GM23338 (cell line): ENCODE measurements around the gene EEPD1. TPM values are rescaled to one million over a fixed set of nuclear protein-coding genes. Genes with fewer than 3 reads are reported as not detected.

Experiments used
- ATAC-seq: fragments of 200-7000 bp; cut with Tn5 transposase; 3 replicates; pipeline ENCODE4 v1.9.1; 2020
- DNase-seq: peaks from one replicate; pipeline ENCODE4 v3.0.0-alpha.2; 2015; ENCODE audit warnings: low spot score
- H2AFZ ChIP-seq: fragments of 200-600 bp; sonication (generic); 2 replicates; pipeline ENCODE4 v1.8.0; 2016; ENCODE audit warnings: antibody characterized with exemption, mild to moderate bottlenecking, moderate library complexity
- H3F3A ChIP-seq: fragments of 200-600 bp; sonication (generic); replicated peaks from 2 replicates; pipeline ENCODE4 v1.8.0; 2017; ENCODE audit warnings: antibody characterized with exemption, mixed run types, low read depth
- H3K27ac ChIP-seq: fragments of 200-600 bp; sonication (generic); 2 replicates; pipeline ENCODE4 v1.6.1; 2016; ENCODE audit warnings: low read depth
- H3K27me3 ChIP-seq: fragments of 200-600 bp; sonication (generic); 2 replicates; pipeline ENCODE4 v1.8.0; 2016; ENCODE audit warnings: mild to moderate bottlenecking, mixed run types, moderate library complexity; ENCODE audit not compliant: insufficient read depth
- H3K36me3 ChIP-seq: fragments of 200-600 bp; sonication (generic); 2 replicates; pipeline ENCODE4 v1.8.0; 2016; ENCODE audit warnings: mild to moderate bottlenecking; ENCODE audit not compliant: insufficient read depth
- H3K4me1 ChIP-seq: fragments of 200-600 bp; sonication (generic); 2 replicates; pipeline ENCODE4 v1.8.0; 2016; ENCODE audit warnings: mild to moderate bottlenecking, moderate library complexity; ENCODE audit not compliant: insufficient read depth
- H3K4me2 ChIP-seq: fragments of 200-600 bp; sonication (generic); 2 replicates; pipeline ENCODE4 v1.7.1; 2017; ENCODE audit warnings: mixed run types
- H3K4me3 ChIP-seq: fragments of 200-600 bp; sonication (generic); 2 replicates; pipeline ENCODE4 v1.6.1; 2016; ENCODE audit warnings: mixed run types
- H3K79me2 ChIP-seq: fragments of 200-600 bp; sonication (generic); replicated peaks from 2 replicates; pipeline ENCODE4 v1.8.0; 2017; ENCODE audit warnings: mild to moderate bottlenecking; ENCODE audit not compliant: insufficient read depth
- H3K9me2 ChIP-seq: fragments of 200-600 bp; sonication (generic); 2 replicates; pipeline ENCODE4 v1.8.0; 2017; ENCODE audit not compliant: insufficient read depth
- H4K20me1 ChIP-seq: fragments of 200-600 bp; sonication (generic); replicated peaks from 2 replicates; pipeline ENCODE4 v1.8.0; 2017; ENCODE audit warnings: mild to moderate bottlenecking; ENCODE audit not compliant: insufficient read depth
- H3K27ac Mint-ChIP-seq: 2 replicates; pipeline ENCODE4 v1.8.0; 2020; ENCODE audit warnings: inconsistent platforms, mild to moderate bottlenecking, moderate library complexity, mixed read lengths
- H3K27me3 Mint-ChIP-seq: 3 replicates; pipeline ENCODE4 v1.8.0; 2022; ENCODE audit warnings: low read depth, mild to moderate bottlenecking, moderate library complexity, mixed read lengths, inconsistent platforms; ENCODE audit not compliant: insufficient read depth, poor library complexity
- H3K36me3 Mint-ChIP-seq: 3 replicates; pipeline ENCODE4 v1.8.0; 2021; ENCODE audit warnings: low read depth, mild to moderate bottlenecking, inconsistent platforms, moderate library complexity, mixed read lengths
- H3K4me1 Mint-ChIP-seq: 3 replicates; pipeline ENCODE4 v1.8.0; 2020; ENCODE audit warnings: mild to moderate bottlenecking, inconsistent platforms, mixed read lengths
- H3K4me3 Mint-ChIP-seq: 3 replicates; pipeline ENCODE4 v1.8.0; 2021; ENCODE audit warnings: moderate library complexity, mild to moderate bottlenecking, inconsistent platforms, mixed read lengths
- H3K9me3 Mint-ChIP-seq: 3 replicates; pipeline ENCODE4 v1.8.0; 2020; ENCODE audit warnings: moderate library complexity, mild to moderate bottlenecking, inconsistent platforms, mixed read lengths
- CREB1 ChIP-seq: fragments of 250-450 bp; sonication (Bioruptor Pico); IDR thresholded peaks from 2 replicates; pipeline ENCODE4 v1.5.0; 2020; ENCODE audit warnings: low read depth, mild to moderate bottlenecking, moderate library complexity
- CTCF ChIP-seq, 2 experiments: fragments of 200-600 bp in 1 of 2; sonication (generic) in 1 of 2; conservative IDR thresholded peaks; 2 replicates each; pipeline versions ENCODE4 v1.5.1 to v1.6.1; 2016 to 2017; ENCODE audit warnings: antibody characterized with exemption in 2 of 2, low read depth in 2 of 2, mild to moderate bottlenecking in 2 of 2, moderate library complexity in 1 of 2
- ETS1 ChIP-seq: IDR thresholded peaks from 2 replicates; pipeline ENCODE4 v1.6.1; 2016; ENCODE audit warnings: antibody characterized with exemption
- EZH2 ChIP-seq: fragments of 200-600 bp; sonication (generic); IDR thresholded peaks from one replicate; pipeline ENCODE4 v1.8.0; 2017; ENCODE audit warnings: antibody characterized with exemption, mild to moderate bottlenecking, low read depth; ENCODE audit not compliant: unreplicated experiment
- JUNB ChIP-seq: IDR thresholded peaks from one replicate; pipeline ENCODE4 v1.6.1; 2016; ENCODE audit warnings: antibody characterized with exemption; ENCODE audit not compliant: unreplicated experiment
- NANOG ChIP-seq: IDR thresholded peaks from 2 replicates; pipeline ENCODE4 v1.6.1; 2016; ENCODE audit warnings: antibody characterized with exemption, borderline replicate concordance
- POLR2AphosphoS5 ChIP-seq: IDR thresholded peaks from 2 replicates; pipeline ENCODE4 v1.6.1; 2016; ENCODE audit warnings: antibody characterized with exemption, low read depth
- REST ChIP-seq: IDR thresholded peaks from one replicate; pipeline ENCODE4 v1.6.1; 2018; ENCODE audit warnings: antibody characterized with exemption; ENCODE audit not compliant: unreplicated experiment
- STAT1 ChIP-seq: IDR thresholded peaks from one replicate; pipeline ENCODE4 v1.6.1; 2016; ENCODE audit warnings: antibody characterized with exemption; ENCODE audit not compliant: unreplicated experiment
- ZNF114 ChIP-seq: fragments of 250-450 bp; sonication (Bioruptor Pico); IDR thresholded peaks from 2 replicates; pipeline ENCODE4 v1.5.0; 2020; ENCODE audit warnings: mild to moderate bottlenecking, moderate library complexity
- ZNF331 ChIP-seq: fragments of 250-450 bp; sonication (Bioruptor Pico); IDR thresholded peaks from 2 replicates; pipeline ENCODE4 v1.5.0; 2020; ENCODE audit warnings: low read depth, mild to moderate bottlenecking, moderate library complexity
- ZNF462 ChIP-seq: fragments of 250-450 bp; sonication (Bioruptor Pico); IDR thresholded peaks from 2 replicates; pipeline ENCODE4 v1.5.0; 2020; ENCODE audit warnings: mild to moderate bottlenecking, moderate library complexity
- polyA plus RNA-seq: library from polyadenylated mRNA; unstranded; fragments of >200 nt; fragmentation: Nextera tagmentation; extraction: Ambion mirVana; gene quantifications from 2 replicates; pipeline ENCODE4 v1.2.1, GENCODE V29; 2016
- total RNA-seq: library from RNA; depleted of rRNA; stranded (reverse); fragments of >200 nt; shearing (Covaris generic); gene quantifications from 2 replicates; pipeline ENCODE4 v1.2.3, GENCODE V29; 2014

The EEPD1 gene
- total and polyA plus RNA-seq, 2 experiments from 2014 or later: 4.1 to 17.1 TPM

- TF ChIP-seq REST (no peak), STAT1 (no peak), NANOG (no peak), CREB1 (CRISPR knock-in tag) (no peak), ZNF114 (CRISPR knock-in tag) (no peak)
Observed at GRCh38 chr7:36348771-36349170, 195.7 kb downstream of the EEPD1 start (continued).

GRCh38 chr7:36349626-36350025 lies 196.6 kb downstream of the EEPD1 start:
- Histone ChIP-seq H3K36me3 (no peaks in the 10 kb centered on the region), H3F3A (no peaks in the 10 kb centered on the region), H3K27ac (no peak overlapping the region), H3K79me2 (no peaks in the 10 kb centered on the region), H3K9me2 (no peaks in the 10 kb centered on the region), H3K27me3 (no peaks in the 10 kb centered on the region), H4K20me1 (no peaks in the 10 kb centered on the region), H2AFZ (no peak overlapping the region), H3K4me2 (no peak overlapping the region), H3K4me3 (no peak overlapping the region), H3K4me1 (peaks cover 5% of the 10 kb centered on the region)
- no peak for DNase-seq
- H3K4me3 Mint-ChIP-seq: no peak overlapping the region
- no peaks in the 10 kb centered on the region for H3K27me3 Mint-ChIP-seq
- peaks cover 3% of the 10 kb centered on the region; the same call in 1 of the 3 replicates for H3K9me3 Mint-ChIP-seq
- ATAC-seq: no peak
- peaks cover 11% of the 10 kb centered on the region for H3K4me1 Mint-ChIP-seq
- no peaks in the 10 kb centered on the region for H3K36me3 Mint-ChIP-seq
- no peak overlapping the region; the same call in 1 of the 2 replicates for H3K27ac Mint-ChIP-seq
- TF ChIP-seq STAT1 (no peak), CREB1 (CRISPR knock-in tag) (no peak), POLR2AphosphoS5 (no peak), NANOG (no peak), JUNB (no peak), CTCF (conservative IDR thresholded peaks at IDR 0.05; ENCODE audit: low read depth in 2 of 2) (no peak), ZNF331 (CRISPR knock-in tag) (no peak), ZNF114 (CRISPR knock-in tag) (no peak), ETS1 (no peak), EZH2 (no peak), ZNF462 (CRISPR knock-in tag) (no peak)
